ENCODE data around the gene NPPA.

Gene NPPA

DNA sequence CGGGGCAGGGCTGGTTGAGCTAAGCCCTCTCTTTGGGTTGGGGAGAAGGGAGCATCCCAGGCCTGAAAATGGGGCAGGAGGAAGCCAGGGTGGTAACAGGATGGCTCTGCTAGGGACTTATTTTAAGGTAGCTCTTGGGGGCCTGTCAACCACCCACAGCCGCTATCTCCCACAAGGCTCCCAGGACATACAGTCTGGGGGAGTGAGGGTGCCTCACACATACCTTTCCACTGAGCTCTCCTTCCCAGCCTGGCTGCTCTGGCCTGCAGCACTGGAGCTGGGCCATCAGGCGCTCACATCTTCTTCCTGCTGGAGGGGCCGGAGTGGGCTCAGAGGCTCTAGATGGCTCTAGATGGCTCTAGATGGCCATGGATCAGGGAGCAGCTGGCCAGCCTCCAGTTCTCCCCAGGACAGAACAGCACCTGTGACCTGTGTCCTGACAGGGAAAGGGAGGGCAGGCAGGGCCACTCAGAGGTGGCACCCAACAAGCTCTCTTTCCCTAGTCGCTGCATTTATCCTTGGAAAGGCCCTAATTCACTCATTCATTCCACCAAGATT is 22.1 kb upstream of the NPPA start:
- Histone ChIP-seq H3K9me3 (ENCODE audit: severe bottlenecking) (no peaks in the 10 kb centered on the region), H3K27me3 (ENCODE audit: insufficient read depth, poor library complexity, severe bottlenecking) (no peaks in the 10 kb centered on the region), H3K4me3 (ENCODE audit: severe bottlenecking) (no peak overlapping the region), H3K4me1 (ENCODE audit: insufficient read depth, poor library complexity, severe bottlenecking) (no peaks in the 10 kb centered on the region), H3K27ac (ENCODE audit: poor library complexity, severe bottlenecking) (no peak overlapping the region), H3K36me3 (ENCODE audit: low read depth) (no peaks in the 10 kb centered on the region)
- TF ChIP-seq, protein P1, sequence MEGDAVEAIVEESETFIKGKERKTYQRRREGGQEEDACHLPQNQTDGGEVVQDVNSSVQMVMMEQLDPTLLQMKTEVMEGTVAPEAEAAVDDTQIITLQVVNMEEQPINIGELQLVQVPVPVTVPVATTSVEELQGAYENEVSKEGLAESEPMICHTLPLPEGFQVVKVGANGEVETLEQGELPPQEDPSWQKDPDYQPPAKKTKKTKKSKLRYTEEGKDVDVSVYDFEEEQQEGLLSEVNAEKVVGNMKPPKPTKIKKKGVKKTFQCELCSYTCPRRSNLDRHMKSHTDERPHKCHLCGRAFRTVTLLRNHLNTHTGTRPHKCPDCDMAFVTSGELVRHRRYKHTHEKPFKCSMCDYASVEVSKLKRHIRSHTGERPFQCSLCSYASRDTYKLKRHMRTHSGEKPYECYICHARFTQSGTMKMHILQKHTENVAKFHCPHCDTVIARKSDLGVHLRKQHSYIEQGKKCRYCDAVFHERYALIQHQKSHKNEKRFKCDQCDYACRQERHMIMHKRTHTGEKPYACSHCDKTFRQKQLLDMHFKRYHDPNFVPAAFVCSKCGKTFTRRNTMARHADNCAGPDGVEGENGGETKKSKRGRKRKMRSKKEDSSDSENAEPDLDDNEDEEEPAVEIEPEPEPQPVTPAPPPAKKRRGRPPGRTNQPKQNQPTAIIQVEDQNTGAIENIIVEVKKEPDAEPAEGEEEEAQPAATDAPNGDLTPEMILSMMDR (IDR thresholded peaks at IDR 0.05; ENCODE audit: poor library complexity, severe bottlenecking) = no peak
- ATAC-seq (ENCODE audit: low read depth) = no peak
- DNase-seq (ENCODE audit: low spot score) = no peak

DNA sequence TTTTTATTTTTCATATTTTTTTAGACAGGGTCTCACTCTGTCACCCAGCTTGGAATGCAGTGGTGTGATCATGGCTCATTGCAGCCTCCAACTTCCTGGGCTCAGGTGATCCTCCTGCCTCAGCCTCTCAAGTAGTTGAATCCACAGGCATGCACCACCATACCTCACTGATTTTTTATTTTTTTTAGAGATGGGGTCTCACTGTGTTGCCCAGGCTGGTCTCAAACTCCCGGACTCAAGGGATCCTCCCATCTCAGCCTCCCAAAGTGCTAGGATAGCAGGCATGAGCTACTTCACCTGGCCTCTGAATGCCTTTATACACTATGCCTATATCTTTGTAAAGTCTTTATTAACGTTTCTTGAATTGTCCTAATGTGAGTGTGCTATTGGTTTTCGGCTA is 21.5 kb upstream of the NPPA start:
- TF ChIP-seq, protein P1 (IDR thresholded peaks at IDR 0.05; ENCODE audit: poor library complexity, severe bottlenecking) = no peak
- DNase-seq (ENCODE audit: low spot score) (no peak), ATAC-seq (ENCODE audit: low read depth) (no peak)
- Histone ChIP-seq H3K4me3 (ENCODE audit: severe bottlenecking) (no peak overlapping the region), H3K36me3 (ENCODE audit: low read depth) (no peaks in the 10 kb centered on the region), H3K27me3 (ENCODE audit: insufficient read depth, poor library complexity, severe bottlenecking) (no peaks in the 10 kb centered on the region), H3K27ac (ENCODE audit: poor library complexity, severe bottlenecking) (no peak overlapping the region), H3K4me1 (ENCODE audit: insufficient read depth, poor library complexity, severe bottlenecking) (no peaks in the 10 kb centered on the region), H3K9me3 (ENCODE audit: severe bottlenecking) (no peaks in the 10 kb centered on the region)

DNA sequence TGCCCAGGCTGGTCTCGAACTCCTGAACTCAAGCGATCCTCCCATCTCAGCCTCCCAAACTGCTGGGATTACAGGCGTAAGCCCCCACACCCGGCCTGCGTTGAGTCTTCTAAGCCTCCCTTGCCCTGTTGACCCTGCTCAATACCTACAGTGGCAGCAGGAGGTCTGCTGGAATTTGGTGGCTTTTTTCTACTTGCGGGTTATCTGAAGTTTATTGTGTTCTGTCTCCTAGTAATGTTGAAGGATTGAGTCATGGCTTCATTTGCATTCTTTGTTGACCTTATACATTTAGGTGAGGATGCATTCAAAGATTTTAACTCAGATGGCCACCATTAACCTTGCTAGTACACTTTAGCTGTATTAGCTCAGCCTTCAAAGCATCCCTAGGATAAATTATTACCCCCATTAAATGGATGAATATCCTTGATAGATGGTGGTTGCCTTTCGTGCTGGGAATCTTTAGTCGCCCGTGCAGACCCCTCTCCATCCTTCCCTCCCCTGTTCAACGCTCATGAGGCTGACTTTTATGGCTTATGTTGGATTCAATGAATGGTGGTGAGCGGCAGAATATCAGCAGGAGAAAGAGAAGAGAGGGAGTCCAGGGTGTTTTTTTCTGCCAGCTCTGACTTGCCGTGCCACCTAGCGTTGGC is 20.9 kb upstream of the NPPA start:
- TF ChIP-seq, protein P1 (IDR thresholded peaks at IDR 0.05; ENCODE audit: poor library complexity, severe bottlenecking) = no peak
- H3K4me1 ChIP-seq (ENCODE audit: insufficient read depth, poor library complexity, severe bottlenecking) = no peaks in the 10 kb centered on the region
- ATAC-seq (ENCODE audit: low read depth) (no peak), DNase-seq (ENCODE audit: low spot score) (no peak)
- no peaks in the 10 kb centered on the region for H3K36me3 ChIP-seq (ENCODE audit: low read depth)
- no peaks in the 10 kb centered on the region for H3K9me3 ChIP-seq (ENCODE audit: severe bottlenecking)
- H3K4me3 ChIP-seq (ENCODE audit: severe bottlenecking) = no peak overlapping the region
- no peaks in the 10 kb centered on the region for H3K27me3 ChIP-seq (ENCODE audit: insufficient read depth, poor library complexity, severe bottlenecking)
- H3K27ac ChIP-seq (ENCODE audit: poor library complexity, severe bottlenecking) = no peak overlapping the region

DNA sequence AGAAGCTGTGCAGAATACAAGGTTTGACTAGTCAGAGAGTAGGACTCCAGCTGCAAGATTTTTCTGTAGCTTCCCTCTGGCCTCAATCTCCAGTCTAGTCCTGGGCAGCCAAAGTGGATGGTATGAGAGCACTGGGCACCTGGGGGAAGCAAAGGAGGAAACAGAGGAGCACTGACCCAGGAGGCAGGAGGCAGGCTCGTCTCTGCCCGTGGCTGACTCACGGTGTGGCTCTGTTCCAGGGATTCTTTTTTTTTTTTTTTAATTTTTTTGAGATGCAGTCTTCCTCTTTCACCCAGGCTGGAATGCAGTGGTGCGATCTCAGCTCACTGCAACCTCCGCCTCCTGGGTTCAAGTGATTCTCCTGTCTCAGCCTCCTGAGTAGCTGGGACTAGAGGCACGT is 15.3 kb upstream of the NPPA start:
- TF ChIP-seq, protein P1 (IDR thresholded peaks at IDR 0.05; ENCODE audit: poor library complexity, severe bottlenecking) = no peak
- H3K27ac ChIP-seq (ENCODE audit: poor library complexity, severe bottlenecking) = no peak overlapping the region
- H3K4me1 ChIP-seq (ENCODE audit: insufficient read depth, poor library complexity, severe bottlenecking) = no peaks in the 10 kb centered on the region
- DNase-seq (ENCODE audit: low spot score) (no peak), ATAC-seq (ENCODE audit: low read depth) (peak; percentile 60)
- H3K9me3 ChIP-seq (ENCODE audit: severe bottlenecking) = no peaks in the 10 kb centered on the region
- peaks cover 28% of the 10 kb centered on the region for H3K27me3 ChIP-seq (ENCODE audit: insufficient read depth, poor library complexity, severe bottlenecking)
- H3K36me3 ChIP-seq (ENCODE audit: low read depth) = no peaks in the 10 kb centered on the region
- no peak overlapping the region for H3K4me3 ChIP-seq (ENCODE audit: severe bottlenecking)

DNA sequence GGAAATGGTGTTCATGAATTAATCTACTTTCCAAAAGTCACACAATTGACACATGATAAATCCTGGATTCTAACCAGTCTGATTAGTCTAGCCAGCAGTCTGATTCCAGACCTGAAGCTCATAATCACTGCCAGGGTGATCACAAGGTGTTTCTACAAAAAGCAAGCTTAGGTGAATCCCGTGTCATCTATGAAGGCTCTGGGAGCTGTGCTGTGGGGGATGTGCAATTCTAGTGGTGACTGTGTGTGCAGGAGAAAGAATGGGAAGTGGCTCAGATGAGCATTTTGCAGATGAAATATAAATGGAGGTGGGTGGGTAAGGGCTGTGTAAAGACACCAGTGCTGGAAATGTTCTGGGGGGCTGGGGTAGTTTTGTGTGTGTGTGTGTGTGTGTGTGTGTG is 13.0 kb upstream of the NPPA start:
- H3K27me3 ChIP-seq (ENCODE audit: insufficient read depth, poor library complexity, severe bottlenecking) = peaks cover 46% of the 10 kb centered on the region
- DNase-seq (ENCODE audit: low spot score) = no peak
- TF ChIP-seq, protein P1 (IDR thresholded peaks at IDR 0.05; ENCODE audit: poor library complexity, severe bottlenecking) = no peak
- H3K27ac ChIP-seq (ENCODE audit: poor library complexity, severe bottlenecking) = no peak overlapping the region
- no peak for ATAC-seq (ENCODE audit: low read depth)
- H3K36me3 ChIP-seq (ENCODE audit: low read depth) = no peaks in the 10 kb centered on the region
- no peak overlapping the region for H3K4me3 ChIP-seq (ENCODE audit: severe bottlenecking)
- H3K9me3 ChIP-seq (ENCODE audit: severe bottlenecking) = no peaks in the 10 kb centered on the region
- no peaks in the 10 kb centered on the region for H3K4me1 ChIP-seq (ENCODE audit: insufficient read depth, poor library complexity, severe bottlenecking)
